Fibroblast of the aortic adventitia (primary cell): ENCODE data around the gene ELL2. TPM values are rescaled to one million over a fixed set of nuclear protein-coding genes. Genes with fewer than 3 reads are reported as not detected.

Source experiments
- DNase-seq: peaks from one replicate; pipeline ENCODE4 v3.0.0-alpha.2; 2010; ENCODE audit warnings: low read depth
- H3K4me3 ChIP-seq: 2 replicates; pipeline ENCODE4 v1.5.1; 2011; ENCODE audit warnings: low read depth, mild to moderate bottlenecking, control low read depth, low read length, moderate library complexity
- CTCF ChIP-seq: IDR thresholded peaks from 2 replicates; pipeline ENCODE4 v1.5.1; 2011; ENCODE audit warnings: mild to moderate bottlenecking, low read length, control low read depth, inconsistent platforms; ENCODE audit not compliant: insufficient read depth
- total RNA-seq: library from RNA; depleted of rRNA; stranded (reverse); fragments of >200 nt; gene quantifications from 2 replicates; pipeline ENCODE4 v1.2.3, GENCODE V29; 2012; ENCODE audit warnings: low replicate concordance

The ELL2 gene
- total RNA-seq, 1 donor: 51.1 TPM

GRCh38 chr5:95915999-95916686 lies 45.5 kb downstream of the ELL2 start:
- DNase-seq: no peak
- H3K4me3 ChIP-seq: no peak overlapping the region
- no peak for TF ChIP-seq CTCF

GRCh38 chr5:95913663-95914062 lies 48.0 kb downstream of the ELL2 start:
- TF ChIP-seq CTCF: no peak
- no peak for DNase-seq
- no peak overlapping the region for H3K4me3 ChIP-seq

- no peak for DNase-seq
Measured at GRCh38 chr5:95912029-95912428, 49.6 kb downstream of the ELL2 start.

DNA sequence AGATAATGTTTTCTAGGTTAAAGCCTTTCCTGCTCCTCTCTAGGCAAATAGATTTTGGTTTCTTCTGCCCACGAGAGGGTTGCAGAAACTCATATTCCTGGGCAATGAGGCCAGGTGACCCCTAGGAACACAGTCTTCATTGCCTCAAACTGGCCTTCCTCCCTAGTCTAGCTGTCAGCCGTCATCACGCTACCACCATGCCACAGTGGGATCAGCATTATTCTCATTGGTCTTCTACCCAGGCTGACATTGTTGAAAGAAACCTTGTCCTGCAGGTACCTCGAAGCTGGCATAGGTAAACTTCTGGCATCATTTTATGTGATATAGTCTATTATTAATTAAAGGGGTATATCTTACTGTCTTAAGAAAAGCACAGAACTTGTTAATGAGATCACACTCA lies 51.1 kb downstream of the ELL2 start:
- TF ChIP-seq CTCF: no peak
- no peak for DNase-seq
- H3K4me3 ChIP-seq: no peak overlapping the region

More at GRCh38 chr5:95912029-95912428, 49.6 kb downstream of the ELL2 start:
- no peak for TF ChIP-seq CTCF
- H3K4me3 ChIP-seq: no peak overlapping the region

GRCh38 chr5:95909738-95910137 lies 51.9 kb downstream of the ELL2 start:
- TF ChIP-seq CTCF: no peak
- DNase-seq: no peak
- H3K4me3 ChIP-seq: no peak overlapping the region

DNA sequence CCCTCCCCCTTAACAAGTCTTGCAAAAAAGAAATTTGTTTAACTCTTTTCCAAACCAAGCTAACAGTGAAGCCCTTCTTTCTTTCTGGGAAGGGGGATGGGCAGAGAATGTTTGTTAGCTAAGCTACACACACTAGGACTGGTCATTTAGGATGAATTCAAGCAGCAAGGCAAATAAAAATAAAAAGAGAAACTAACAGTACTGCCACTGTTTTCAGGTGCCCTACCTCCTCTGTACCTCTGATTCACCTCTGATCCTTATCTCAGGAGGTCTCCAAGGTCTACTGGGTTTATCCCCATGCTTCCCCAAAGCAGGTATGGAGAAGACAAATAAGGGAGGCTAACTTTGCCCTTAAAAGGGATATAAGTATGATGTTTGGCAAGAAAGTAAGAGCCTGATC lies 52.9 kb downstream of the ELL2 start:
- H3K4me3 ChIP-seq: no peak overlapping the region
- DNase-seq: no peak
- TF ChIP-seq CTCF: no peak
